GM12874 (cell line): ENCODE measurements around the gene ANGPTL2.

Source experiments
- CTCF ChIP-seq: IDR thresholded peaks from 2 replicates; pipeline ENCODE4 v1.5.1; 2011; ENCODE audit warnings: low read depth, mild to moderate bottlenecking, control low read depth, low read length, moderate library complexity; ENCODE audit not compliant: insufficient read depth

Gene ANGPTL2

GRCh38 chr9:127084076-127085039, 38.1 kb downstream of the ANGPTL2 start:
- no peak for TF ChIP-seq CTCF

- no peak for TF ChIP-seq CTCF
These were observed 39.1 kb downstream of the ANGPTL2 start for GRCh38 chr9:127083138-127083980.

- no peak for TF ChIP-seq CTCF
These were observed 40.9 kb downstream of the ANGPTL2 start for GRCh38 chr9:127081250-127082185.

- TF ChIP-seq CTCF, result no peak
These were observed 42.8 kb downstream of the ANGPTL2 start for GRCh38 chr9:127079446-127080140.

- TF ChIP-seq CTCF, result no peak
These were observed 43.4 kb downstream of the ANGPTL2 start for GRCh38 chr9:127078988-127079387.

- no peak for TF ChIP-seq CTCF
These were observed 44.1 kb downstream of the ANGPTL2 start for GRCh38 chr9:127078336-127078735.
